Cerebellar cortex (tissue), 1 donor: ENCODE data around the gene DDX56.

Source experiments
- DNase-seq: peaks from one replicate; pipeline ENCODE4 v3.0.0-alpha.2; 2015; ENCODE audit warnings: low spot score

DDX56 gene

DNA sequence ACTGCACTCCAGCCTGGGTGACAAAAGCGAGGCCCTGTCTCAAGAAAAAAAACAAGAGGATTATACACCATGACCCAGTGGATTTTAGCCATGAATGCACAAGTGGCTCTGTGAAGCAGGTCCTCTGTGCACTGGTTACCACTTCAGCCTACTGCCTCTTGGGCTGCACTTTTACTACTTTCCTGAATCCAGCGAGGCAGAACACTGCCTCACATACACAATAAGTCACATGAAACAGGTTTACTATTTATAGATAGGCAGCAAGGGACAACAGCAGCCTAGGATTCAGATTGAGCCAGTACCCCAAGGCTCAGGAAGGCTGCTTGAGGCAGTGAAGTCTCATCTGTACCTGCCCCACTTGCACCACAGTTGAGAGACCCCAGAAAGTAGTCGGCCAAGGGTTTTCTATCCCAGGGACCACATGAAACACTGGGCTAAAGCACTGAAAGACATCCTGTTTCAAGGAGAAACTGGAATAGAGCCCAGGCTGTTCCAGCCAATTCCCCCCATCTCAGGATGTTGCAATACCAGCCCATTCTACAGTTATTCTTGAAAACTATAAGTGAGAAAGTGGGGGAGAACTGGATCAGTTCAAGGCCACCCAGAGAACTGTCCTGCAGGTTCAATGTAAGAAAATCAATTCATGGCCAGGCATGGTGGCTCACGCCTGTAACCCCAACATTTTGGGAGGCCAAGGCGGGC is 22.4 kb upstream of the DDX56 start:
- DNase-seq = no peak

GRCh38 chr7:44590910-44591309 is 17.2 kb upstream of the DDX56 start:
- DNase-seq = no peak

- DNase-seq = peak; percentile 46
Observed at GRCh38 chr7:44587843-44588711, 14.4 kb upstream of the DDX56 start.

GRCh38 chr7:44583146-44583865 is 9.6 kb upstream of the DDX56 start:
- no peak for DNase-seq

DNA sequence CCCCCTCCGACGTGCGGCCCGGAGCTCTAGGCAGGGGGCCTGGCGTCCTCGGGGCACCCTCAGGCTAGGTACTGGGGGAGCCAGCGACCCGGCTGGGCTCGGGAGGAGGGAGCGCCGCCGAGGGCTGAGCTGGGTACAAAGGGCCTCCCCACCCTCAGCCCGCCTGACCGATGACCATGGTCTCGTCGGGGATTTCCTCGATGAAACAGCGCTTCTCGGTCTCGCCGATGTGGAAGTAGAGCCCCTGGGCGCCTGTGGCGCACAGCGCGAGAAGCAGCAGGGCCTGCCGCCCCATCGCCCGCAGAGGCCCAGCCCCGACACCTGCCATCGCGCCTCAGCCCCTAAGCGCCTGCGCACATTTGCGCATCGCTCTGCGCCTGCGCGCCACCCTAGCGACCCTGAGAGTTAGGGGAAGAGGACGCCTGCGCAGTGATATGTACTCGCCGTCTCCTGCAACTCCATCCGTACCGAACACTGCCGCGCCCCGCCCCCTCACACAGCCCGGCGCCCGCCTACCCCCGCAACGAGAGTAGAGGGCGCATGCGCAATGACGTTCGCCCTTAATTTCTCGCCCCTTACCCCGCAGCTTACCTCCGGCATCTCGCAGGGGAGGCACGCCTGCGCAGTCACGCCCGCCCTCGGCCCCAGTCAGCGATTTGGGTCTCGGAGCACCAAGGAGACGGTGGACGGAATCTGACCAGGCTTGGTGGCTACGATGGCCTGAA is 8.3 kb upstream of the DDX56 start, which contains the start of gene TMED4:
Gene TMED4, minus strand, starts transcription at position 353 of the 725 bp plus-strand sequence. Its CDS starts 25 bp downstream, at position 328.
- peak; percentile 98 for DNase-seq

DNA sequence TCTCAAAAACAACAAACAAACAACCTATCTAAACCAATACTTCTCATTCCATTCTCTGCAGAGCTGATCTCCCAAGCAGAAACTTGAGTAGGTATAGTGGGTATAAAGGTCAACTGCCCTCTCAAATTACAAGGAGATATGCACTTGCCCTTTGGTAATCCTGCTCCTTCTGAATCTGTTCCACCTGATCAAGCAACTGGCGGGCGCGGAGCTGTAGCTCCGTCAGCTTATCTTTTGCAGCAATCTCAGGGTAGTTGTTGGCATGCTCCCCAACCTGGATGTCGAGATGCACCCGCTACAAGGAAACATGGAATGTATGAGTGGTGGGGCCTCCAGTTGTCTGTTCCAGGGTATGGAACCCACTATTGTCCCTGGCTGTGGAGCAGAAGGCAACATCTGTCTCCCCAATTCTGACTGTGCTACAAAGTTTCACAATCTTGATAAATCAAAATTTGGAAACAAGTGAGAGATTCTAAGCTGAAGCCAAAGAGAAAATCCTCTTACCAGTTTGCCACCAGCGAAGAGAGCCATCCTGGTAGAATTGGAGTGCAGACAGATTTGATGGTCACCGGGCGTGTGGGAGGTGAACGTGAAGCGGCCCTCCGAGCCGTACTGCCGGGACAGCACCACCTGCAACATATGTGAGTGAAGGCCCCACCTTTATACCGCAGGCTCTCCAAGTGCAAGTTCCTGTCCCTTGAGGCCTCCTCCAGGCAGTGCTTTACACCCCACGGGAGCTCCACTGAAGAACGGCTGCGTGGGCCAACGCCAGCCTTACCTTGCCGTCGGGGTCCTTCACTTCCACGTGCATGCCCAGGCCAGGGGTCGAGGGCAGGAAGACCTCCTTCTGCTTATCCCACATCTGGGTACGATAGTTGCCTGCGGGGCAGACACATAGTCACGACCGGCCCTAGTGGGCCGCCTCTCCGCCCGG is 7.5 kb upstream of the DDX56 start:
- DNase-seq = no peak

GRCh38 chr7:44576228-44576627 is 2.5 kb upstream of the DDX56 start:
- DNase-seq = no peak

GRCh38 chr7:44575054-44575453 is 1.3 kb upstream of the DDX56 start:
- no peak for DNase-seq

GRCh38 chr7:44574287-44574872 is 672 bp upstream of the DDX56 start:
- DNase-seq = no peak

GRCh38 chr7:44572771-44573170 is 937 bp downstream of the DDX56 start:
- DNase-seq = no peak

- DNase-seq = no peak
Observed at GRCh38 chr7:44569959-44570358, 3.7 kb downstream of the DDX56 start.

DNA sequence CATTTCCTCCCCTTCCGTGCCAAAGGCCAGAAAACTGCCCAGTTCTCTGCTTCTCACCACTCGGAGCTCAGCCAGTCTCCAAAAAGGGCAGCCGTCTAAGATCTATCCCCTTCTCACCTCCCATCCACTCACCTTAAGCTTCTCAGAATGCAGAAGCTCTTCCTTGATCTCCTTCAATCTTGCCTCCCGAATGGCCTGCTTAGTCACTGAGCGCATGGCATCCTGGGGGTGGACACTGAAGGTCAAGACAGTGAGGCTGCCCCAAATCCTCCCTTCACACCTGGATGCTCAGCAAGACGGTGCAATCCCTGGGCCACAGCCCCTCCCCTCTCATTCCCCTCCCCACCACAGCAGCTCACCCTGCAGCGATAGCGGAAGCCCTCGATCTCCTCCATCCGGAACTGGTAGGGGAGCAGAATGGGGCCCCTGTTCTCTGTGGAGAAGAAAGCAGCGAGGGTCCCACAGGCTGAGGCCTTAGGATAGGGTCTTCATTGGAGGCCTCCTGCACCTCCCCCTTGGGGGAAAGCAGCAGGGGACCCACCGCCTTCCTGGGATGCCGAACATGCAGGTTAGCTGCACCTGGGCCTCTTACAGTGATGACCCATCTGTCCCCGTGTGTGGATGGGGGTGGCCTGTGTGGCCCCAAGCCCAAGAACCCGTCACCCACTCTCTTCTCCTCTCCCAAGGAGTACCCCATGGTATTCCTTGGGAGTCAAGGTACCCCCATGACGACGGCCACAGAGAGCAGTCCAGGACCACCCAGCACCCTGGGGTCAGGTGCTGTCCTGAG is 4.7 kb downstream of the DDX56 start:
- no peak for DNase-seq

- DNase-seq = no peak
Observed at GRCh38 chr7:44567884-44568283, 5.8 kb downstream of the DDX56 start.

DNA sequence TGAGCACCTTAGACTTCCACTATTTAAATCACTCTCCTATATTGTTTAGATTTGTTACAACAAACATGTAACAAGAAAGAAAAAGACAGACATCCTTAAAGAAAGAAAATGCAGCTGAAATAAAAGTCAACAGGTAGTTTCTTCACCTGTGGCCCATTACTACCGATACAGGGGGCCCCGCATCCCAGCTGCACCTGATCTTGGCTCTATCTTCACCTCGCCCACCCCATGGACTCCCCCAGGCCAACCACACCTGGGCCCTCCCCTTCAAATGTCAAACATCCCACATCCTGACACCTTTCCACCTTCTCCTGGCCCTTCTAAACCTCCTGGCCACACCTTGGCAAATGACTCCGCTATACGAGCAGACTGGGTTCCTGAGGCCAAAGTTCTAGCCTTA is 7.0 kb downstream of the DDX56 start:
- DNase-seq = no peak

- peak; percentile 54 for DNase-seq
Observed at GRCh38 chr7:44565795-44566559, 7.7 kb downstream of the DDX56 start.

DNA sequence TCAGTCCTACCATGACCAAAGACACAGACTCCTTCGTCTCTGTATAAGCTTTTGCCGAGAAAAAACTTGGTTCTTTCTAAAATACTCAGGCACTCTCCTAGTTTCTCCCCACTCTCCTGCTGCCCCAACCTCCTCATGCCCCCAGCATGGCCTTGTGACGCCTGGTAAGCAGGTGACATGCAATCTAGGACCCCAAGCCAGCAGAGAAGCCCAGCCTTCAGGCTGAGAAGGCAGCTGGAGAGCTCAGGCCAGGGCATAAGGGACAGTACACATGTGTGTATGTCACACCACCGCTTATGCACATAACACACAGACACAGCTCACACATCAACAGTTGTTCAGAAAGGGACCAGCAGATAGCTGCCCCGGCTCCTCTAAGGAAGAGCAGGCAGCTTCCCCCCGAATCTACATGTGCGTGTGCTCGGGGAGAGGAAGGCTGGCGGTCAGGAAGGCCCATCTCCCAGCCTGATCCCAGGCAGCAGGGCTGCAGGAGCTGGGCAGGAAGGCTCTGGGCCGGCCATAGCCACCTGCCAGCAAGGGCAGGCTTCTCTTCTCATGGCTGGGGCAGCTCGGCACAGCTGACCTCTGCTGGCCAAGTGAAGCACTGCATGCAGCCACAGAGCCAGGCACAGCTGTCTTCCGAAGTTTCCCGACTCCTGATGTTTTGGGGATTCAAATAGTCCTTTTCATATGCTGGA is 8.5 kb downstream of the DDX56 start:
- DNase-seq = peak; percentile 67

DNA sequence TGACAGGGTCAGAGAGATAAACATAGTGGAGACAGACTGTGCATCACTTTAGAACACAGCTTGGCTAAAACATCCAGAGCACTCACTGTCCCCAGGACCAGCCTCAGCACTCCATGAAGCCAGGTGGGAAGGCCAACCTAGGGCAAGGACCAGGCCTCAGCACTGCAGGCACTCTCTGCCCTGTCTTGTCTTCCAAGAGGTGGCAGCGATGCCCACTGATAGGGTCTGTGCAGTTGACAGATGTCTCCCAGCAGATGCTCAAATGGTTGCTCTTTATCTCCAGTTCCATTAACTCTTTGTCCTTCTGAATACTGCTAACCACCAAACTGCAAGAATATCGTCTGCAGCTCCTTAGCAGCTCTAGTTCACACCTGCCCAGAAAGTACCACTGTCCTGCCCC is 9.1 kb downstream of the DDX56 start:
- no peak for DNase-seq

DNA sequence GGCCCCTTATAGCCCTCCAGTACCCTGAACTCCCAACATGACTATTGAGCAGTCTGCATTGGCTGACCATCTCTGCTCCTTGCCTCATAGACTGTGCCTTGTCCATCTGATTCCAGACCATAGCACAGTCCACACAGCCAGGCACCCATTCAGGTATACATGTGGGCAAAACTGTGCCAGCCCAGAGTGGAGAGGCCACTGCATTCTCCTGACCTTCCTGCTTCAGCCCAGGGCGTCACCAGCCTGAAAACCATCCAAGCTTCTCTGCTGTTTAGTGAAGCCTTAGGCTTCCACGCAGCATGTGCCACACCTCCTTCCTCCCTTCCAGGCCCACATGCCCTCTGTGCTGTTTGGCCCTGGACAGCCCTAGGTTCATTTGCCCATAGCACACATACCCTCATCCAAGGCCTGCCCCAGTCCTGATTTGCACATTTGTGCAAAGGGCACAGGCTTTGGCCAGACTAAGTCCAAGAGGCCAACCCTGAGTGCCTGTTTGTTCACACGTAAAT is 10.5 kb downstream of the DDX56 start:
- no peak for DNase-seq
